Endodermal cell (in vitro differentiated cells): ENCODE results near the gene CDH2. TPM values are rescaled to one million over a fixed set of nuclear protein-coding genes. Genes with fewer than 3 reads are reported as not detected.

ENCODE experiments used
- DNase-seq: peaks from one replicate; pipeline ENCODE4 v3.0.0-alpha.2; 2017
- H3K27ac ChIP-seq: 2 replicates; pipeline ENCODE4 v1.5.1; 2013; ENCODE audit warnings: mild to moderate bottlenecking, low read depth, low read length, moderate library complexity
- H3K27me3 ChIP-seq: 2 replicates; pipeline ENCODE4 v1.6.1; 2013; ENCODE audit warnings: mild to moderate bottlenecking, low read length, moderate library complexity; ENCODE audit not compliant: insufficient read depth, control insufficient read depth, poor library complexity, severe bottlenecking
- H3K36me3 ChIP-seq: 2 replicates; pipeline ENCODE4 v1.7.0; 2013; ENCODE audit warnings: mild to moderate bottlenecking, low read length, moderate library complexity; ENCODE audit not compliant: control insufficient read depth, insufficient read depth
- H3K4me1 ChIP-seq: one replicate; pipeline ENCODE4 v1.7.0; 2013; ENCODE audit warnings: low read length; ENCODE audit not compliant: control insufficient read depth, insufficient read depth
- H3K4me3 ChIP-seq: 2 replicates; pipeline ENCODE4 v1.5.1; 2013; ENCODE audit warnings: mild to moderate bottlenecking, low read length, moderate library complexity
- H3K9ac ChIP-seq: 2 replicates; pipeline ENCODE4 v1.6.1; 2013; ENCODE audit warnings: mild to moderate bottlenecking, low read length, moderate library complexity; ENCODE audit not compliant: poor library complexity, severe bottlenecking; ENCODE audit errors: extremely low read depth
- H3K9me3 ChIP-seq: 2 replicates; pipeline ENCODE4 v1.6.1; 2013; ENCODE audit warnings: mild to moderate bottlenecking, low read length, moderate library complexity; ENCODE audit not compliant: control insufficient read depth
- H3K27ac Mint-ChIP-seq: 2 replicates; pipeline ENCODE4 v1.8.0; 2020; ENCODE audit warnings: mixed read lengths
- H3K27me3 Mint-ChIP-seq: 2 replicates; pipeline ENCODE4 v1.8.0; 2021; ENCODE audit warnings: mild to moderate bottlenecking, mixed read lengths; ENCODE audit not compliant: insufficient read depth
- H3K36me3 Mint-ChIP-seq: 2 replicates; pipeline ENCODE4 v1.8.0; 2020; ENCODE audit warnings: low read depth, mixed read lengths
- H3K4me1 Mint-ChIP-seq: 2 replicates; pipeline ENCODE4 v1.8.0; 2020; ENCODE audit warnings: mixed read lengths
- H3K4me3 Mint-ChIP-seq: 2 replicates; pipeline ENCODE4 v1.8.0; 2020; ENCODE audit warnings: mild to moderate bottlenecking, moderate library complexity, mixed read lengths
- H3K9me3 Mint-ChIP-seq: 2 replicates; pipeline ENCODE4 v1.8.0; 2020; ENCODE audit warnings: mild to moderate bottlenecking, mixed read lengths
- WGBS, 2 experiments: methylation state at CpG; one replicate each; pipeline versions ENCODE4 v1.1.5 to v1.1.7; 2013; ENCODE audit warnings: missing lambda C conversion rate in 2 of 2, mixed read lengths in 1 of 2; ENCODE audit not compliant: insufficient coverage in 1 of 2, insufficient read length in 1 of 2; 5-methylcytosine and 5-hydroxymethylcytosine counted together
- total RNA-seq, 2 donors: library from RNA; stranded (reverse); fragmentation: NEBNext Ultra II Directional in 1 of 2; extraction: Animal tissue kit (Norgen Biotek cat#: 25700) in 1 of 2; gene quantifications; 2 replicates in 1 of 2; 3 replicates in 1 of 2; pipeline ENCODE4 v1.2.1, GENCODE V29; 2021
- TF ChIP-seq, protein P1 (sequence below): fragments of 200-600 bp; sonication (generic); conservative IDR thresholded peaks from 2 replicates; pipeline ENCODE4 v1.5.0; 2021; ENCODE audit warnings: antibody characterized with exemption, mild to moderate bottlenecking

CDH2 gene
- total RNA-seq, 2 donors from 2014 or later = 486 to 572 TPM

DNA sequence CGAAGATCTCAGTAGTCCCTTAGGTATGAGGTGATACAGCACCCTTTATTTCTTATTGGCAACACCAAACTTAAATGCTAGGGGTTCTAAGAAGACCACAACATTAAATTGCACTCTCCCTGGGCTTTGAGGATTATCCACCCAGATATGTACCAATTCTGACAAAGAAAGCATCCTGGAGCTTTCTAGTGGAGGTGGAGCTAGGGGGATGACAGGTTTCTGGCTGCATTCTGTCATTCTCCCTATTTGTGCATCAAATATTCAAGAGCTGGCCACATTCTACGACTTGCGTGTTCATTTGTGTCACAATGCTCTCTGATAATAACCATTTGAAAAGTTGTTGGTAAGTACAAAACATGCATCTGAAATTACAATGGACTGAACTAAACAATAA lies 111.1 kb downstream of the CDH2 start:
- Histone ChIP-seq H3K27ac (peak overlapping the region; percentile 86), H3K9ac (peak overlapping the region; percentile 94), H3K36me3 (peaks cover 64% of the 10 kb centered on the region), H3K9me3 (no peaks in the 10 kb centered on the region), H3K27me3 (no peaks in the 10 kb centered on the region), H3K4me1 (peaks cover 24% of the 10 kb centered on the region), H3K4me3 (peak overlapping the region; percentile 44)
- WGBS, 2 experiments = 65% methylated on average over 3 of the region's 3 CpGs; no CpG with 5 or more reads in 1 of the 2 experiments
- TF ChIP-seq, protein P1, sequence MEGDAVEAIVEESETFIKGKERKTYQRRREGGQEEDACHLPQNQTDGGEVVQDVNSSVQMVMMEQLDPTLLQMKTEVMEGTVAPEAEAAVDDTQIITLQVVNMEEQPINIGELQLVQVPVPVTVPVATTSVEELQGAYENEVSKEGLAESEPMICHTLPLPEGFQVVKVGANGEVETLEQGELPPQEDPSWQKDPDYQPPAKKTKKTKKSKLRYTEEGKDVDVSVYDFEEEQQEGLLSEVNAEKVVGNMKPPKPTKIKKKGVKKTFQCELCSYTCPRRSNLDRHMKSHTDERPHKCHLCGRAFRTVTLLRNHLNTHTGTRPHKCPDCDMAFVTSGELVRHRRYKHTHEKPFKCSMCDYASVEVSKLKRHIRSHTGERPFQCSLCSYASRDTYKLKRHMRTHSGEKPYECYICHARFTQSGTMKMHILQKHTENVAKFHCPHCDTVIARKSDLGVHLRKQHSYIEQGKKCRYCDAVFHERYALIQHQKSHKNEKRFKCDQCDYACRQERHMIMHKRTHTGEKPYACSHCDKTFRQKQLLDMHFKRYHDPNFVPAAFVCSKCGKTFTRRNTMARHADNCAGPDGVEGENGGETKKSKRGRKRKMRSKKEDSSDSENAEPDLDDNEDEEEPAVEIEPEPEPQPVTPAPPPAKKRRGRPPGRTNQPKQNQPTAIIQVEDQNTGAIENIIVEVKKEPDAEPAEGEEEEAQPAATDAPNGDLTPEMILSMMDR = no peak
- Mint-ChIP-seq H3K27ac (peak overlapping the region; percentile 95), H3K4me1 (peaks cover 61% of the 10 kb centered on the region), H3K9me3 (peaks cover 8% of the 10 kb centered on the region), H3K27me3 (no peaks in the 10 kb centered on the region), H3K36me3 (peaks cover 41% of the 10 kb centered on the region), H3K4me3 (peak overlapping the region; percentile 53)
- DNase-seq = no peak

DNA sequence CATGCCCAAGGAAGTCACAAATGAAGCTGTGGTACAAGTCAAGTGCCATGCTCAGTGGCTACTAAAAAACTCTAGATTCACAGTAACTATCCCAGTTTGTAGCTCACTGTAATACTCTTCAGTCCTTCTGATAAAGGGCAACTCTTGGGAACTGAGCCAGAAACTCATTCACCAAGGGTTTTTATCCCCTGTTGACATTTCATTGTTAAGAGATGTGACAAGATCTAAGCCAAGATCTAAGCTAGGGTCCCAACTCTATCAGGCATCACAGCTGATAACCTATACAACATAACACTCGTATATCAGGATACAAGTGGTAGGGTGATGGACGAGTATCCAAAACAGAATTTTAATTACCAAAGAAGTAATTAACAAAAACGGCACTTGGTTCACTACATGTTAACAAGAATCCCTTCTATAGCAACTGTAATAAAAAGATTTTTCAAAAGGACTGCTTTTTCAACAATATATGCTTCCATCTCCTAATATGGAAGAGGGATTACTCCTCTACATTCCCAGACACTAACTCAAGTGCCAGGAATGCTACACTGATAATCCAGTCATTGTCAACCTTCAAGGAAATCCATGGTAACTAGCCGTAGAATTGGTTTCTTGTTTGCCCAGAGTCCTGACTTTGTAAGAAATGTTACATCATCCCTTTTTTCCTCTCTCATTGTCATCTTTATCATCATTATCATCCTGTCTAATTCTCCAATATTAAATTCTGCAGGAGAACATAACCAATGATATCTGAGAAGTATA lies 111.7 kb downstream of the CDH2 start:
- 9 to 20% methylated on average over 1 to 2 of the region's 4 CpGs for WGBS, 2 experiments
- H3K27me3 Mint-ChIP-seq = no peaks in the 10 kb centered on the region
- no peak for DNase-seq
- Histone ChIP-seq H3K4me3 (peak overlapping the region; percentile 83), H3K4me1 (peaks cover 19% of the 10 kb centered on the region), H3K9ac (peak overlapping the region; percentile 94), H3K9me3 (no peaks in the 10 kb centered on the region), H3K27me3 (no peaks in the 10 kb centered on the region), H3K27ac (peak overlapping the region; percentile 86), H3K36me3 (peaks cover 62% of the 10 kb centered on the region)
- H3K4me3 Mint-ChIP-seq = peak overlapping the region; percentile 53
- H3K27ac Mint-ChIP-seq = peak overlapping the region; percentile 95
- TF ChIP-seq, protein P1 = no peak
- H3K4me1 Mint-ChIP-seq = peaks cover 61% of the 10 kb centered on the region
- peaks cover 44% of the 10 kb centered on the region for H3K36me3 Mint-ChIP-seq
- H3K9me3 Mint-ChIP-seq = peaks cover 8% of the 10 kb centered on the region

DNA sequence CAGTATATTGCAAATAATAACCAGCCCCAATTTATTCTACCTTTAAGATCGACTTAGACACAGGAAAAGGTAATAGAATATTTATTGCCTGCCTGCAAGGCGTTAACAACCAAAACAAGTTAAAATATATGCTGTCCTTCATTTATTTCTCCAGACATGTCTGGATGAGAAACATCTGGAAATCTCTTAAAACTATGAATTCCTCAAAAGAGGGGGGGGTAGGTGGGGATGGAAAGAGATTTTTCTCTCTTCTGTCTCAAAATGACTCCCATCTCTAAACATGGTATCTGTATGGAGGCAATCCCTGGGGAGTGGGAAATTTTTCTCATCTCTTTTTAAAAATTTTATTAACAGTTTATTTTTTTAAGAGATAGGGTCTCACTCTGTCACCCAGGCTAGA lies 113.0 kb downstream of the CDH2 start:
- no peak for DNase-seq
- Mint-ChIP-seq H3K4me1 (peaks cover 61% of the 10 kb centered on the region), H3K27me3 (no peaks in the 10 kb centered on the region), H3K27ac (peak overlapping the region; percentile 86), H3K36me3 (peaks cover 46% of the 10 kb centered on the region), H3K4me3 (peak overlapping the region; percentile 53), H3K9me3 (peaks cover 8% of the 10 kb centered on the region)
- peaks cover 61% of the 10 kb centered on the region for H3K36me3 ChIP-seq
- peak overlapping the region; percentile 52 for H3K27ac ChIP-seq
- WGBS, 2 experiments = 70 to 80% methylated on average over 1 of the region's 2 CpGs
- H3K4me1 ChIP-seq = peaks cover 19% of the 10 kb centered on the region
- no peaks in the 10 kb centered on the region for H3K27me3 ChIP-seq
- H3K9ac ChIP-seq = peak overlapping the region; percentile 94
- no peaks in the 10 kb centered on the region for H3K9me3 ChIP-seq
- TF ChIP-seq, protein P1 = no peak
- H3K4me3 ChIP-seq = peak overlapping the region; percentile 83
